DLD1 (cell line): Measurements from ENCODE around the gene ING3.

ENCODE experiments used
- in situ Hi-C: cut with HindIII; loops from 2 replicates; pipeline ENCODE4 v1.10.0; 2017; ENCODE audit warnings: low sequenced_read_pairs

Gene ING3

GRCh38 chr7:120950539-120951308 is at the start of gene ING3:
TSS of gene ING3 (plus strand) at chr7:120950777. CDS start at chr7:120950897, 120 bp downstream.
- in situ Hi-C loops = no loop called here

GRCh38 chr7:120915314-120916105 is 35.1 kb upstream of the ING3 start:
- in situ Hi-C loops = no loop called here

- in situ Hi-C loops = no loop called here
Observed at GRCh38 chr7:120916121-120916520, 34.5 kb upstream of the ING3 start.

GRCh38 chr7:120916538-120916937 is 34.0 kb upstream of the ING3 start:
- in situ Hi-C loops = no loop called here

GRCh38 chr7:120919466-120919865 is 31.1 kb upstream of the ING3 start:
- in situ Hi-C loops = no loop called here

- in situ Hi-C loops = no loop called here
Observed at GRCh38 chr7:120920034-120920433, 30.5 kb upstream of the ING3 start.

- in situ Hi-C loops = no loop called here
Observed at GRCh38 chr7:120920591-120921274, 29.8 kb upstream of the ING3 start.

- in situ Hi-C loops = no loop called here
Observed at GRCh38 chr7:120924837-120925236, 25.7 kb upstream of the ING3 start.

- in situ Hi-C loops = no loop called here
Observed at GRCh38 chr7:120925392-120925791, 25.2 kb upstream of the ING3 start.

- in situ Hi-C loops = no loop called here
Observed at GRCh38 chr7:120926943-120927346, 23.6 kb upstream of the ING3 start.

GRCh38 chr7:120927454-120928103 is 23.0 kb upstream of the ING3 start:
- in situ Hi-C loops = no loop called here

- in situ Hi-C loops = no loop called here
Observed at GRCh38 chr7:120931243-120931642, 19.3 kb upstream of the ING3 start.

- in situ Hi-C loops = no loop called here
Observed at GRCh38 chr7:120933475-120933874, 17.1 kb upstream of the ING3 start.

GRCh38 chr7:120939345-120939744 is 11.2 kb upstream of the ING3 start:
- in situ Hi-C loops = loop anchor here (5.0 kb wide), 1 partner anchor 42 kb away; no protein-coding TSS in a partner anchor

- in situ Hi-C loops = no loop called here
Observed at GRCh38 chr7:120941064-120941463, 9.5 kb upstream of the ING3 start.

- in situ Hi-C loops = no loop called here
Observed at GRCh38 chr7:120941856-120942255, 8.7 kb upstream of the ING3 start.

- in situ Hi-C loops = no loop called here
Observed at GRCh38 chr7:120942861-120943260, 7.7 kb upstream of the ING3 start.

GRCh38 chr7:120944826-120945562 is 5.6 kb upstream of the ING3 start:
- in situ Hi-C loops = no loop called here

- in situ Hi-C loops = no loop called here
Observed at GRCh38 chr7:120947980-120948379, 2.6 kb upstream of the ING3 start.

- in situ Hi-C loops = no loop called here
Observed at GRCh38 chr7:120949393-120949911, 1.1 kb upstream of the ING3 start.
